PFSK-1 (cell line): ENCODE results near the gene GRAMD1B.

Experiments
- POLR2AphosphoS5 ChIP-seq: IDR thresholded peaks from 2 replicates; pipeline ENCODE4 v1.6.1; 2012; ENCODE audit warnings: low read depth, mild to moderate bottlenecking, control low read depth, low read length, moderate library complexity
- SIN3A ChIP-seq: IDR thresholded peaks from 2 replicates; pipeline ENCODE4 v1.6.1; 2012; ENCODE audit warnings: mild to moderate bottlenecking, low read length, moderate library complexity, borderline replicate concordance; ENCODE audit not compliant: insufficient read depth

GRCh38 chr11:123536690-123537437 lies 106.8 kb downstream of the GRAMD1B start:
- TF ChIP-seq POLR2AphosphoS5 (no peak), SIN3A (no peak)
